HepG2 (cell line): ENCODE results near the gene ARSB. TPM values are rescaled to one million over a fixed set of nuclear protein-coding genes. Genes with fewer than 3 reads are reported as not detected.

Experiments used
- ATF3 ChIP-seq: sonication (generic); formaldehyde crosslinking; IDR thresholded peaks from 2 replicates; pipeline ENCODE4 v1.4.0; 2020; ENCODE audit warnings: missing genetic modification reagents
- POLR2AphosphoS5 ChIP-seq: IDR thresholded peaks from 2 replicates; pipeline ENCODE4 v1.6.1; 2012; ENCODE audit warnings: low read depth, low read length
- ZNF318 ChIP-seq: sonication (generic); formaldehyde crosslinking; IDR thresholded peaks from 2 replicates; pipeline ENCODE4 v1.4.0; 2020; ENCODE audit warnings: mild to moderate bottlenecking, missing genetic modification reagents
- ZNF7 ChIP-seq: IDR thresholded peaks from 2 replicates; pipeline ENCODE4 v1.6.1; 2016; ENCODE audit warnings: missing biosample characterization, missing genetic modification reagents
- polyA plus RNA-seq, 8 experiments: library from polyadenylated mRNA; depleted of rRNA in 3 of 8; stranded (reverse) in 7 of 8; unstranded in 1 of 8; fragments of >200 nt; fragmentation: Illumina TruSeq in 4 of 8; extraction: Trizol in 4 of 8; gene quantifications; 2 replicates each; pipeline versions ENCODE4 v1.2.1 to v1.2.3, GENCODE V29; 2011 to 2016; ENCODE audit warnings: low read depth in 4 of 8, missing spikeins in 1 of 8, mixed read lengths in 1 of 8; ENCODE audit not compliant: insufficient read depth in 1 of 8
- total RNA-seq, 5 experiments: library from RNA; depleted of rRNA; stranded (reverse); fragments of >200 nt; fragmentation: Illumina TruSeq; extraction: Trizol; gene quantifications; 2 replicates each; pipeline ENCODE4 v1.2.3, GENCODE V29; 2016; ENCODE audit warnings: low read depth in 1 of 5

The ARSB gene
- total and polyA plus RNA-seq, 2 of the 13 experiments (the other 11 are each of a cell fraction or from before 2014, with no cell fraction given): 52.6 to 66.4 TPM

- TF ChIP-seq ATF3 (CRISPR knock-in tag) (no peak), ZNF7 (CRISPR knock-in tag) (no peak), POLR2AphosphoS5 (no peak), ZNF318 (CRISPR knock-in tag) (no peak)
Measured at GRCh38 chr5:78819166-78819565, 165.9 kb downstream of the ARSB start (continued).
